SK-N-MC (cell line): Measurements from ENCODE around the gene EXOSC2.

Experiments used
- DNase-seq: peaks from one replicate; pipeline ENCODE4 v3.0.0-alpha.2; 2011; ENCODE audit warnings: low read depth, low spot score
- H3K27ac ChIP-seq: fragments of 200-600 bp; sonication (generic); 2 replicates; pipeline ENCODE4 v1.5.1; 2016; ENCODE audit warnings: mixed run types
- H3K36me3 ChIP-seq: fragments of 200-600 bp; sonication (generic); 2 replicates; pipeline ENCODE4 v1.6.1; 2017; ENCODE audit warnings: antibody characterized with exemption, low read length, mixed read lengths; ENCODE audit not compliant: insufficient read depth
- H3K4me3 ChIP-seq: fragments of 200-600 bp; sonication (generic); 2 replicates; pipeline ENCODE4 v1.5.1; 2016
- H3K9ac ChIP-seq: fragments of 200-600 bp; sonication (generic); 2 replicates; pipeline ENCODE4 v1.8.0; 2017; ENCODE audit warnings: mixed run types, mixed read lengths; ENCODE audit not compliant: insufficient read length
- H3K9me3 ChIP-seq: fragments of 200-600 bp; sonication (generic); 2 replicates; pipeline ENCODE4 v1.6.1; 2017; ENCODE audit warnings: low read depth, mild to moderate bottlenecking, antibody characterized with exemption, low read length, moderate library complexity, mixed read lengths
- EZH2 ChIP-seq: fragments of 200-600 bp; sonication (generic); IDR thresholded peaks from one replicate; pipeline ENCODE4 v1.6.1; 2017; ENCODE audit warnings: antibody characterized with exemption
- FOXP2 ChIP-seq: optimal IDR thresholded peaks from 2 replicates; pipeline ENCODE3; 2011; ENCODE audit warnings: mild to moderate bottlenecking, moderate library complexity; ENCODE audit not compliant: insufficient read depth; ENCODE audit errors: extremely low read length, control extremely low read depth
- POLR2AphosphoS5 ChIP-seq: IDR thresholded peaks from 2 replicates; pipeline ENCODE4 v1.6.1; 2012; ENCODE audit warnings: mild to moderate bottlenecking, low read depth, low read length, borderline replicate concordance

EXOSC2 gene

DNA sequence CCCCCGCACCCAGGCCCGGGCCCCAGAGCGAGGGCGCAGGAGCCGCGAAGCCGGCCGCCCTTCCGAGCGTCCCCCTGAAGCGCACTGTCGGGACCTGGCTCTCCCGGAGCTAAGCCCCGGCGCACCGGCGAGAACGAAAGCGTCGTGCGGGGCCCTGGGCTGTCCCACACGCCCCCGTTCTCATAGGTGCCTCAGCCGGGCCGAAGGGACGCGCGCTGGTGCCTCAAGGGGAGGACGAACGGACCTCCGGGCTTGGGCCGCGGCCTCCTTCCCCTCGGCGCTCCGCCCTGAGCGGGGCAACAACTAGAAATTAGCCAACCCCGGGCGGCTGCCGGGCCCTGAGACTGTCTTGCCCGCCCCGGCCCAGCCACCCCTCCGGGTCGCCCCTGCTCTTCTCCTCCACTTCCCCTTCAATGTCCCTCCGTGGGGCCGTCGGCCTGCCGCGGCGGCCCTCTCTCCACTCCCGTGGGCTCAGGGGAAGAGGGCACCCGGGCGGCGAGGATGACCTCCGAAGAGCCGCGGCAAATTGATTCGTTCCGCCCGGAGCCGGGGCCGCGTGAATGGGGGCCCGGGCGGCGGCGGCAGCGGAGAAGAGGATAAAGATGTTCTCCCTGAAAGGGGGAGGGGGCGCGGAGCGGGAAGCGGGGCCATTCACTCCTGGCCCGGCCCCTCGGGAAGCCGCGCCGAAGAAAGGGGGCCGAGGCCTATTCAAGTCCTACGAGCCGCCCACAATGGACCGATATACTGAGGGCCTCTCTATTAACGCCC lies 32.7 kb upstream of the EXOSC2 start:
- TF ChIP-seq POLR2AphosphoS5 (no peak), EZH2 (peak; percentile 99), FOXP2 (no peak)
- H3K36me3 ChIP-seq = no peaks in the 10 kb centered on the region
- DNase-seq = no peak
- no peak overlapping the region for H3K27ac ChIP-seq
- no peak overlapping the region for H3K9ac ChIP-seq
- H3K9me3 ChIP-seq = no peaks in the 10 kb centered on the region
- 0 out of 2 replicates have a peak overlapping the region, but pooled peaks have one; percentile 30 for H3K4me3 ChIP-seq

DNA sequence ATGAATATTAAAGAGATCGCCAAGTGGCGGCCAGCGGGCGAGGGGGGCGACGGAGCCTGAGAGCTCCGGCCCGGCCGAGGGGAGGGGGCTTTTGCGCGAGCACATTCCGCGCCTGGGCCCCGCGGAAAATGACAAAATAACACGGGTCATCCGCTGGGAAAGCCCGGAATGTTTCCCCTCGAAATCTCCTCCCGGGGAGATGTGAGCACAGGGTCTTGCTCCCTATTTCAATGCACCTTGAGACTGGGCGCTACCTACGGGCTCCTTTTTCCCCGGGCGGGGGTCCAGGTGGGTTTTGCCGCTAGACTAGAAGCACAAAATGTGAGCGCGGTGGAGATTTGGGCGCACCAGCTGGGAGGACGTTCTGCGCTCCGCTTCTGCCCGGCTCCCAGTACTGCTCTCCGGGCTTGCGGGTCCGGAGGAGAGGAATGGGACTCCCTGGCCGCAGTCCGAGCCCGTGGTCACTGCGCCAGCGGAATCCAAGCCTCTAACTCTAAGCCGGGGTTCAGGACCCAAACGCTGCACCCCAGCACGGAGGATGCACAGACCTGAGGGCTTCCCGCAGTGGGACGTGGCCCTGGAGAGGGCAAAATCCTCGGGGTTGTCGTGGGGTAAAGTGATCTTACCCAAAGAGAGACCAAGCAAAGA lies 32.0 kb upstream of the EXOSC2 start:
- Histone ChIP-seq H3K9me3 (no peaks in the 10 kb centered on the region), H3K27ac (no peak overlapping the region), H3K9ac (no peak overlapping the region), H3K4me3 (no peak overlapping the region), H3K36me3 (no peaks in the 10 kb centered on the region)
- TF ChIP-seq POLR2AphosphoS5 (no peak), EZH2 (no peak), FOXP2 (no peak)
- DNase-seq = no peak

DNA sequence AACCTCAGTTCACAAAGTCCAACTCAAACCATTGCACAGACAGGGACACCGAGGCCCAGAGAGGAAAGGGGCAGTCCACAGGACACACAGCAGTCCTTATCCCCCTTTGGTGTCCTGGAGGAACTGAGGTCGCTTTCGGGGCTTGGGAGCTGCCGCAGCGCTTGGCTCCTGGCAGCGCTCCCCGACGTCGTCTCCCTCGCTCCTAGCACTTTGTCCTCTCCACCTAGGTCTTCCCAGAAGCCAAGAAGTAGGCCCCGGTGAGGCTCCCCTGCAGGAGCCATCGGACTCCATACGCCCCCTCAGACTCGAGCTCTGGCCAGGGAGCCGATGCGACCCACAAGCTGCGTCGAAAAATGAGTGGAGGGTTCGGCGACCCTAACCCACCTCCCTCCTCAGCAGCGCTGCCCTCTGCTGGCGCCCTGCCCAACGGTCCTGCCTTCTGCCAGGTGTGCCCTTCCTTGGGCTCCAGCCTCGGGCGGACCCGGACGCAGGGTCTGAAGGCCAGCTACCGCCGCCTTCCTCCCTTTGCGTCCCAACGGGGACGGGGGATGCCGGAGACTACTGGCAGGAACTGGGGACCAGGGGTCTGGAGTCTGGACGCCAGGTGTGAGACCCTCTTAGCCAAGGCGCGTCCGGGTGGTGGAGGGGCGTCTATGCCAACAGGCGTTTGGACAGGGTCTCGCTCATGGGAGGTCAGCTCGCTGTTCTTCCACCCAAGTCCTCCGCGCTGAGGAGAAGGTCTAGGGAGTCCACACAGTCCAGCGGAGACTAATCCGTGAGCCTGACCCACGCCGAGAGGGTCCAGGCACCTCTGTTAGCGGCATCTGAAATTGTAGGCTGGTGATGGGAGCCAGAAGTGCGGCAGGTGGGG lies 31.2 kb upstream of the EXOSC2 start:
- DNase-seq = no peak
- Histone ChIP-seq H3K4me3 (no peak overlapping the region), H3K27ac (no peak overlapping the region), H3K9me3 (no peaks in the 10 kb centered on the region), H3K36me3 (no peaks in the 10 kb centered on the region), H3K9ac (no peak overlapping the region)
- no peak for TF ChIP-seq POLR2AphosphoS5
- no peak for TF ChIP-seq FOXP2
- TF ChIP-seq EZH2 = no peak

DNA sequence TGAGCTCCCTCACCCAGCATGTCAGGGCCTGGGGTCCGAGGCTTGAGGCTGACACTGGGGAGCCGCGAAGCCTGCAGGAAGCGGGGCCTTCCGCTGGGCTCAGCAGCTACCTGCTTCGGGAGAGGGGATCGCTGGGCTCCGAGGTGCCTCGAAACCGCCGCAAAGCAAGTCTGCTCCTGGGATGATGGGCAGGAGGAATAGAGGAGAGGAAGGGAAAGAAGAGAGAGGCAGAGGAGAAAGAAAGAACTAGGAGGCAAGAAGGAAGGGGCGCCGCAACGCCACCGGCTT lies 30.7 kb upstream of the EXOSC2 start:
- no peak overlapping the region for H3K27ac ChIP-seq
- H3K9ac ChIP-seq = no peak overlapping the region
- TF ChIP-seq POLR2AphosphoS5 = no peak
- no peak for TF ChIP-seq EZH2
- no peak for TF ChIP-seq FOXP2
- no peak for DNase-seq
- no peak overlapping the region for H3K4me3 ChIP-seq
- H3K9me3 ChIP-seq = no peaks in the 10 kb centered on the region
- H3K36me3 ChIP-seq = no peaks in the 10 kb centered on the region

DNA sequence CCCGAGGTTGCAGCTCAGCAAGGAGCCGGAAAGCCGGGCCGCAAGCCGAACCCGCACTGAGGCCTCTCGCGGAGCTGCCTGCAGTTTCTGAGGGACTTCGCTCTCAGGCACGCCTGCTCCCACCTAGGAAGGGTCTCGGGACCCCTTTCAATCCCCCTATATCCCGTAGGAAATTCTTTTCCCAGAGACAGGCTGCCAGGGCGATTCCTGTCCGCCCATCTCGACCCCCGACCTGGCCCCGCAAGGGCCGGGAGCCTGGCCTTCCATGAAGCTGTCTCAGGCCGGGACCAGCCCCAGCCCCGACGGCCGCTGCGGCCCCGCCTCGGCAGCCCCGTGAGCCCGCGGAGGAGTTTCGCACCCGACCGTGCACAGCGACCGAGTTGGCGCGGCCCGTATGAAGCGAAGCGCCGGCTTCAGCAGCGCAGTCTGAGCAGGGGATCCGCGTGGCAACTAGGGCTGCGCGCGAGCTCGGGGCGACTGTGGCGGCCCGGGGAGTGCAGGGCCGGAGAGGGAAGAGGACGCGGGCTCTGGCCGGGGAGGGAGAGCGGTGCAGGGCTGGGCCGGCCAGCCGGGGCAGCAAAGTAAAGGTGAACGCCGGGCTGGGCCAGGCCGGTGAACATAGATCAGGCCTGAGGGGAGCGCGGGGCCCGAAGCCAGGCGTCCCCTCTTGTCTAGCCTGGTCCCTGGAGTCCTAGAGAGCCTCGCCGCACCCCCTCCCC lies 30.2 kb upstream of the EXOSC2 start:
- Histone ChIP-seq H3K9ac (no peak overlapping the region), H3K4me3 (peak overlapping the region; percentile 47), H3K36me3 (no peaks in the 10 kb centered on the region), H3K27ac (no peak overlapping the region), H3K9me3 (no peaks in the 10 kb centered on the region)
- no peak for DNase-seq
- no peak for TF ChIP-seq FOXP2
- TF ChIP-seq POLR2AphosphoS5 = no peak
- TF ChIP-seq EZH2 = peak; percentile 97

DNA sequence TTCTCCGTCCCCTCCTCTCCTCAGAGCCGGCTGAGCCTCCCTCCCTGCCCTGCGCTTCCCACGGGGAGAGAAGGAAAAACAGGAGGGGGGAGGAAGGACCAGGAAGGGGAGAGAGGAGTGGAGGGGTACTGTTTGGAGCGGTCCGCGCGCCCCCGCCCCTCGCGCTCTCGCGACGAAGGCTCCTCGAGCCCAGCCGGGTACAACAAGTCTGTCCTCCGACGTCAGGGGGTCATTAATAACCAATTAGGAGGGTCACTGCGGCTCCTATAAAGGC lies 29.7 kb upstream of the EXOSC2 start:
- TF ChIP-seq EZH2 (no peak), FOXP2 (no peak), POLR2AphosphoS5 (no peak)
- Histone ChIP-seq H3K9me3 (no peaks in the 10 kb centered on the region), H3K4me3 (peak overlapping the region; percentile 47), H3K27ac (no peak overlapping the region), H3K36me3 (no peaks in the 10 kb centered on the region), H3K9ac (no peak overlapping the region)
- DNase-seq = no peak

DNA sequence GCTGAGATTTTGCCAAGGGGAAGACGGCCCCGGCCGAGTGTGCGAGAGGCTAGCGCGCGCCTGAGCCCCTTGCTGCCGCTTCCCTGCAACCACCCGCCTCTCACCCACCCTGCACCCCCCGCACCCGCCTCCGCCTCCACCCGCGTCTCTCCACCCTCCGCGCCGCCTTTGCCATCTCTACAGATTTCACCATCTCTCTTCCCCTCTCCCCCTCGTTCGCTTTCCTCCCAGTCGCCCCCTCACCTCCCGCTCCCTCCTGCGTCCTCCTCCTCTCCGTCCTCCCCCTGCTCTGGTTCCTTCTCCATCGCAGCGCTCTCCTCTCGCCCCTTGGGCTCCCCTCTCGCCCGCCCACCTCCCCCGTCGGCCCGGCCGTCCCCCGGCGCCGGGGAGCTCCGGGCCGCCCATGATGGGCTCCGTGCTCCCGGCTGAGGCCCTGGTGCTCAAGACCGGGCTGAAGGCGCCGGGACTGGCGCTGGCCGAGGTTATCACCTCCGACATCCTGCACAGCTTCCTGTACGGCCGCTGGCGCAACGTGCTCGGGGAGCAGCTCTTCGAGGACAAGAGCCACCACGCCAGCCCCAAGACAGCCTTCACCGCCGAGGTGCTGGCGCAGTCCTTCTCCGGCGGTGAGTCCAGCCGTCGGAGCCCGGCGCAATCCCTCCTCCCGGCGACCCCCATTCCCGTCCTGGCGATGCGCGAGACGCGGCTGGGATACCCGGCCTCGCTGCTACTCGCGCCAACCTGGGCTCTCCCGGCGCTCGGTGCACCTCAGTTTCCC lies 29.1 kb upstream of the EXOSC2 start, which contains the start of gene PRDM12:
Gene PRDM12 (plus strand): TSS at position 344 of the 778 bp plus-strand sequence. CDS start 60 bp downstream, at position 404.
- TF ChIP-seq FOXP2 = no peak
- peak; percentile 79 for TF ChIP-seq EZH2
- no peak for TF ChIP-seq POLR2AphosphoS5
- Histone ChIP-seq H3K27ac (no peak within 1 kb of the TSS), H3K36me3 (no peaks in the 10 kb centered on the region), H3K9ac (no peak within 1 kb of the TSS), H3K9me3 (no peaks in the 10 kb centered on the region), H3K4me3 (peak within 1 kb of the TSS; percentile 47)
- DNase-seq = no peak

DNA sequence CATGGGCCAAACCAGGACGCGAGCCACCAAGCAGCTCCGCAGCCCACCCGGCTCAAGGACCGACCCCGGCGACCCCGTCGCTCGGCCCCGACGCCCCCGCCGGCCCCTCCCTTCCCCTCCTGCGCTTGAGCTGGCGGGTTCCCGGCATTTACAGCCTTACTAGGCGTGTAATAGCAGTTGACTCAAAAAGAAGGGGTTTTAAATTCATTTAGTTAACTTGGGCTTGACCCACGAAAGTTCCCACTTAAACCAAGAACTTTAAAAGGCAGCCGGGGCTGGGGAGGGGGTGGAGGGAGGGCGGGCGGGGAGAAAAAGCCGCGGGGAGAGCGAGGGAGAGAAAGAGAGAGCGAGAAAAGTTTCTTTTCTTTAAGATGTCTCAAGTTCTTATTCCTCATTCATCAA lies 28.6 kb upstream of the EXOSC2 start:
- Histone ChIP-seq H3K9me3 (no peaks in the 10 kb centered on the region), H3K9ac (no peak overlapping the region), H3K27ac (no peak overlapping the region), H3K36me3 (no peaks in the 10 kb centered on the region), H3K4me3 (0 out of 2 replicates have a peak overlapping the region, but pooled peaks have one; percentile 28)
- TF ChIP-seq FOXP2 (no peak), EZH2 (peak; percentile 84)
- no peak for DNase-seq
